GM18858 (cell line): ENCODE results near the gene MAB21L4.

Experiments used
- ATAC-seq: cut with Tn5 transposase; IDR thresholded peaks from one replicate; pipeline ENCODE4 v1.9.1; 2021; ENCODE audit not compliant: unreplicated experiment

Gene MAB21L4

DNA sequence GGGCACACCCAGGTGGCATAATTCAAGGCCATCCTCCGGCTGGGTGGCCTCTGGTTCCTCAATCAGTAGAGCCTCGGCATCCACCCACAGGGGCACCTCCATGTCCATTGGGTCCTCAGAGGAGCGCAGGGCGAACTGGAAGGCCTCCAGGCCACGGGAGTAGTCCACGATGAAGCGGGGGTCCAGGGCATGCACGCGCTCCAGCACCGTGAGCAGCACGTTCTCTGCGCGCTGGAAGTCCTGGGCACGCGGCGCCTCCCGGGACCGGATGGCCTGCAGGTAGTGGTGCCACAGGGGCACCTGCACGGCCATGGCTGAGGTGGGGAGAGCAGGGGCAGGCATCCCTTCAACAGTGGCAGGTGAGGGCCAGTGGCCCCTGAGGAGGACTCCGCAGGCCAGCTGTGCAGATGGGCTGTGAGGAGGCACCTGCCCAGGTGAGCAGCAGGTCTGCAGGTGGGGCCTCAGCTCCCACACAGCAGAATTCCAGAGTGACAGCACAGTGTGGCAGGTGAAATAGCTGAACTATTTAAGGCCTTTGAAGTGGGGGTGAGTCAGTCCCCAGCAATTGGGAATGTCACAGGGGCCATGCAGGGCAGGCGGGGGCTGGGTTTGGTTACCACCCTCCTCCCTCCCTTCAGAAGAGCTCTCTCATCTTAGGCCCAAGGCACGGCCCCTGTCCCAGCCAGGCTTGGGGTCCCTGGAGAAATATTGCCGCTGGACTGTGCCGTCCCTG lies at the start of gene MAB21L4:
MAB21L4 (minus strand) TSS at position 501 of the 733 bp plus-strand sequence; CDS start at position 342, 159 bp downstream.
- ATAC-seq = no peak

DNA sequence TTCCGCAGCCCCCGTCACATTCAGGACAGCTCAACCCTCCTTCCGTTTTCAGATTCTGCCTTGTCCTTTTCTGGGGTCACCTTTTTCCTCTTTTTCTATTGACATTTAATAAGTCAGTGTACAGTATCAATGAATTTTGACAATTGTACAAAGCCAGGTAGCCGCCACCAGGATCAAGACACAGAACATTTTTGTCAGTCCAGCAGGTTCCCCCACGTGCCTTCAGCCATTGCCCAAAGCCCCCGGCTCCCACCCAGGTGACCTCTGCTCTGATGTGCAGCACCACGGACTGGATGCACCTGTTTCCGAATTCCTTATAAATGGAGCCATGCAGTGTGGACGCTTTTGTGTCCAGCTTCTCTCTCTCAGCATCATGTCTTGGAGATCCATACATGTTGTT lies 40.1 kb upstream of the MAB21L4 start:
- ATAC-seq = no peak

DNA sequence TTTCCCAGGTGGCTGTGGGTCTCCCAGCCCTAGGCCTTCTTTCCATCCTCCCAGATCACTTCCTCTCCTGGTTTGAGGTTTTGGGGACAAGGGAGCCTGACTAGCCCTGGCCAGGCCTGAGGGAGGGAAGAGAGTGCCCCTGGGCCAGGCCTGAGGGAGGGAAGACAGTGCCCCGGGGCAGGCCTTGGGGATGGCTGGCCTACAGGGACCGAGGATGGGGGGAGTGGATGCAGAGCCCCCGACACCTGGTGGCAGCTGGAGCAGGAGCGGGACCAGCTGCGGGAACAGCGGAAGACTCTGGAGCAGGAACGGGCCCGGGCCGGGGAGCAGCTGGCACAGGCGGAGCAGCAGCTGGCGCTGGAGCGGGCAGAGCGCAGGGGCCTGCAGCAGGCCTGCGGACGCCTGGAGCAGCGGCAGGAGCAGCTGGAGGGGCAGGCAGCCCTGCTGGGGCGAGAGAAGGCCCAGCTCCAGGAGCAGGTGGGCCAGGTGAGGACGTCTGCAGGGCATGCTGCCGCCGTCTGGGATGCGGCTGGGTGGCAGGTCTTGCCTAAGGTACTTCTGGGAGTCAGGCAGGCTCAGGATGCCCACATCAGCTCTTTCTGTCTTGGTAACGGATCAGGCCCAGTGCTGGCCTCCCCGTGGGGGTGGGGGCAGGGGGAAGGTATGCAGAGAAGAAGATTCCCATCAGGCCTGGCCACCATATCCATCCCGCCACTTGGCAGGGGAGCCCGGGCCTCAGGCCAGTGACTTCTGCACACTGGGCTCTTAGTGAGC lies 39.3 kb upstream of the MAB21L4 start:
- ATAC-seq = no peak

DNA sequence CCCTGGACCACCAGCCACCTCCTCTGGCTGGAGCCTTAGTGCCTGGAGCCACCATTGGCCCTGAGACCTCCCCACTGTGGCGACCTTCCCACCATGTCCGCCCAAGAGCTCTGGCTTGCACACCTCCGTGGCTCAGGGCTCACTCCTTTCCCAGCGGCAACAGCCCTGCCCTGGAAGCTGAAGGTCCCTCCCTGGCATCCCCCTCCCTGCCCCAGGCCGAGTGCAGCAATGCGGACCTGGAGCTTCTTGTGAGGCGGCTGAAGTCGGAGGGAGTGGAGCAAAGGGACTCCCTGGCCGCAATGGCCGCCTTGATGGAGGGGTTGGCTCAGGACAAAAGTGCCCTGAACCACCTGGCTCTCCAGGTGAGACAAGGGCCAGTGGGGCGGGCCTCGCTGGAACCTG lies 38.7 kb upstream of the MAB21L4 start:
- ATAC-seq = no peak

DNA sequence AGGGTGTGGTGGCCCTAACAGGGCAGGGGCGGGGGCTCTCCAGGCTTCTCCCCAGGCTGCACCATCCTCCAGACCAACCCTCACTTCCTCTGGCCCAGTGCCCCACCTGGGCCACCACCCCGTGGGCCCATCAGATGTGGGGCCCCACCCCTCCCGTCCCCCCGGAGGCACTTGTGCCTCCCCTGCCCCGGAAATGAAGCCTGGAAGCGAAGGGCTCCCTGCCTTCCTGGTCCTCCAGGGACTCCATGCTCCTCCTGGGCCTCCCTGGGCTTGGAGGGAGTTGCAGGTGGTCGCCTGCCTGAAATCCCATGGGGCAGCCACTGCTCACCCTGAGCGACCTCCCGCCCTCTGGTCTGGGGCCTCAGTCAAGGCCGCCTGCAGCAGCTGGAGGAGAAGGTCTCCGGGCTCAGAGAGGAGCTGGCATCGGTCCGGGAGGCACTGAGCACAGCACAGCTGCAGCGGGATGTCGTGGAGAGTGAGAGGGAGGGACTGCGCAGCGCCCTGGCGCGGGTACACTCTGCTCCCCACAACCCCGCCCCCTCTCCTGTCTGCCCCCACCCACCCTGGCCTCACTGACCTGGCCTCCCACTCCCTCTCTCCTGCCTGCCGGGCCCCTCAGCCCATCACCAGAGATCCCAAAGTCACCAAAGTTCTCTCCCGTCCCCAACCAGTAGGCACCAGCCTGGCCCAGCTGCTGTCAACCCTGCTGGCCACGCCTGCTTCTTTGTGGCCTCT lies 38.2 kb upstream of the MAB21L4 start:
- ATAC-seq = no peak

DNA sequence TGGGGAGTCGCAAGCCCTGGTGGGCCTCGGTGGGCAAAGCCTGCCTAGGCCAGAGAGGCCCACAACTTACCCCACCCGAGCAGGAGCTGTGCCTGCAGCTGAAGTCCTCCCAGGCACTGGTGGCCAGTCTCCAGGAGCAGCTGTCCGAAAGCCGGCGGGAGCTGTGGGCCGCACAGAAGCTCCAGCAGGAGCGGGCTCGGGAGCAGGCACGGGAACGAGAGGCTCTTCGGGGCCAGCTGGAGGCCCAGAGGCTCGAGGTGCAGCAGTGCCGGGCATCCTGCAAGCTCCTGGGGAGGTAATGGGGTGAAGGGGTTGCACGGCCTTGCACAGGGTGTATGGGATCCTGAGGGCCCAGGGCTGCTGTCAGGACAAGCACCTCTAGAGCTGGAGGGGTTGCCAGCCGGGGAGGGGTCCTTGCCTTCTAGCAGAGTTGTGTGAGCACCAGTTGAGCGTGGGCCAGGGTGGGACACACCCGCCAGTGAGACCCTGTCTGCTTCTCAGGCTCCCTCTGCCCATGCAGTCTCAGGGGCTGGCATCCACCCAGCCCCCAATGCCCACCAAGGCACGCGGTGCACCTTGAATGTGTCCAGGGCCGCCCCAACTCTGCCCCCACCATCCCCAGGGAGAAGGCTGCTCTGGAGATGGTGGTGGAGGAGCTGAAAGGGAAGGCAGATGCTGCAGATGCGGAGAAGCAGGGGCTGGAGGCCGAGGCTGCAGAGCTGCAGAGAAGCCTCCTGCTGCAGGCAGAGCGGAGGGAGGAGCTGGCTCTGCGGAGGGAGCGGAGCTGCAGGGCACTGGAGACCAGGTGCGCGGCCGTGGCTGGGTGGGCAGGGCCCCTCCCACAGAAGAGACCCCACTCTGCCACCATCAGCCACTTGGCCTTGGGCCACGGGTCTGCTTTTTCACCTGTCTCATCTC lies 37.4 kb upstream of the MAB21L4 start:
- ATAC-seq = no peak

DNA sequence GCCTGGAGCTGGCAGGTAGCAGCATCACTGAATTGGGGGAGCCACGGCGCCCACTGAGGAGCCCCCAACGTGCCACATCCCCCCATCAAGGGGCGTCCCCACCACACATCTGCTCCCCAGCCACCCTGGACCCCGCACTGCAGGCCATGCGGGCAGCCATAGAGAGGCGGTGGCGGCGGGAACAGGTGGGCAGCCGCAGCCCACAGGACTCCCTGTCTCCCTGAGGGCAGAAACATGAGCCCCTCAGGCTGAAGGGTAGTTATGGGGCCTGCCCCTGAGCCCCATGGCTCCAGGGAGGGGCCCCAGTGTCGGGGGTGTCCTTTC lies 36.7 kb upstream of the MAB21L4 start:
- no peak for ATAC-seq

DNA sequence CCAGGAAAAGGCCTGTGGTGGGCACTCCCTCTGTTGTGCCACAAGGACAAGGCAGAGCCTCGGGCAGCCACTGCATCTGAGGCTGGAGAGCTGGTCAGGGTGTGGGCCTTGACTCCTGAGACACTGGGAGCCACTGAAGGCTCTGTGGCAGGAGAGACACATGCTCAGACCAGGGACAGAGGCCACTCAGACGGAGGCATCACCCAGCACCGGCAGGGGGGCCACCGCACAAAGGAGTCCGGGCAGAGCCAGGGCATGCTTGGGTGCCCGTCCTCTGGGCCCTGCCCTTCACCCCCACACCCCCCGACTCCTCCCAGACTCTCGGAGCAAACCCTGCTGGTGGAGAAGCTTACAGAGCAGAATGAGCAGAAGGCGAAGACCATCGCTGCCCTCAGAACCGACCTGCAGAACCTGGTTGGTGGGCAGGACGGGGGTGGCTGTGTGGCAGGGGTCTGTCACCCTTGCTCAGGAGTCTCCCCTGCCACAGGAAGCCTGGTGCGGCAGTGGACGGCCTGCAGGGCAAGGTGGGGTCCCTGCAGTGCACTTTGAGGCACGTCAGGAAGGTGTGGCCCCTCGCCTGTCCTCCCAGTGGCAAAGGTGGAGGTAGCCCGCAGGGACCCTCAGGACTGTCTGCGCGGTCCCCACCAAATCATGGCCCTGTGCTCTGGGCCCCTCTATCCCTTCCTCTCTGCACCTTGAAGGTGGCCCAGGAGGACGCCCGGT lies 36.2 kb upstream of the MAB21L4 start:
- no peak for ATAC-seq

DNA sequence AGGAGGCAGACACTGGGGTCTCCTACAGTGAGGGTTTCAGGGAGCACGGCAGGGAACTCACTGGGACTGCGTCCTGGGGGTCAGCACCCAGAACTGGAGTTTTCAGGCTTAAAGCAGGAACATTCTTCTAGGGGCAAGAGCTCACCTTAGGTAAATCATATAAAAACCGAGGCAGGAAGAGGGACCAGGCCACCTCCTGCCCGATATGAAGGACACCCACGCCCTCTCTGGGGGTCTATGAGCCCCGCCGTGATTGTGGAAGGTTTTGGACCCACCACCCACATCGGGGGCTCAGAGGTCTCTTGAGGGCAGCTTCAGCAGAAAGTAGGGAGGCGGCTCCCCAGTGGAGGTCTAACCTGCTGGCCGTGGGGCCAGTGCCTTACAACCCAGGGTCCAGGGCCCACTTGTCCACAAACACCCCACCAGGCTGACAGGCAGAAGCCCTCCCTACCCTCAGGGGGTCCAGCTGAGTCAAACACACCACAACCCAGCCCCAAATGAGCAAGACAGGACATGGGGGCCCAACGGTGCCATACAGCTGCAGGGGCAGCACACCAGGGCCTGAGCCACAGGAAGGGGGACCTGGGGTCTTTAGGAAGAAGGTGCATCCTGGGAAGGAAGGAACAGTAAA lies 35.5 kb upstream of the MAB21L4 start:
- ATAC-seq = no peak

DNA sequence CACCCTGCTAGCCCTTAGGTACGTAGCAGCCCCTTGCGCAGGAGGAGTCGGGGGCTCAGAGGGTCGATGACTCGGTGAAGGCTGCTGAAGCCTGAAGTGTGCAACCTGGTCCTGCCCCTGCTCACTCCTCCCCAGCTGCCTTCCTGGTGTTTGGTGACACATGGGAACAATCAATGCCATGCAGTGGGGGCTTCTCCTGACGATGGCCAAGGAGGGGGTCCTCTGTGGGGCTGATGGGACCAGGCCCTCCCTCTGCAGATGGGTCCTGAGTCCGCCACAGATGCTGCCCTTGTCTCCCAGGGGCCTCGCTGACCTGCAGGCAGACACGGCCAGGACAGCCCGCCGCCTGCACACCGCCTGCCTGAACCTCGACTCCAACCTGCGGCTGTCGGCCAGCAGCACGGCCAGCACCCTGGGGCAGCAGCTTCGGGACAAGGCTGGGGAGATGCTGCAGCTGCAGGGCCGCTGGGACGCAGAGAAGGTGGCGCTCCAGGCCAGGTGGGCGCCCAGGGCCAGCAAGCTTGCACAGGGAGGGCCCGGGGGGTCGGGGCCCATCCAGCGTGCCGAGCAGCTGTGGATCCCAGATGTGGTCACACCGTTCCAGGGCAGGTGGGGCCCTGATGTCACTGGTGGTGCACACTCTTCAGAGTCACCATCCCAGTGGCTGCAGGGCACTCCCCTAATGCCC lies 34.8 kb upstream of the MAB21L4 start:
- ATAC-seq = no peak

DNA sequence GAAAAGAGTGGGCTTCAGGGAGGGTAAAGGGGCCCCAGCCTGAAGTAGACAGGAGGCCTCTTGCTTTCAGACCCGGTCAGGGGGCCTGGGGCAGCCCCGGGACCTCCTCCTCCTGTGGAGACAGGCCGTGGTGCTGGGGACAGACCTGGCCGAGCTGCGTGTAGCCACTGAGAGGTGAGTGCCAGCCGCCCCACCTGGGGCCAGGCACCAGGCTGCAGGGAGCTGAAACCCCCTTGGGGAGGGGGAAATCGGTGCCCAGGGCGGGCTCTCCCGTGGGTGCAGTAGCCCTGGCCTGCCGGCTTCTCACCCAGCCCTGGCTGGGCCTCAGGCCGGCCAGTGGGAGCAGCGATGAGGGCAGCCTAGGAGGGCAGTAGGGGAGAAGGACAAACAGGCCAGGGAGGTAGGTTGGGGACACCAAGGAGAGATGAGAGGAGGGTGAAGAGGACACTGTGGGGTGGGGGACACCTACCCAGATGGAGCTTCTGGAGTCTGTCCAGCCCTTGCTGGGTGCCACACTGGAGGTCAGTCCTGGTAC lies 34.2 kb upstream of the MAB21L4 start:
- no peak for ATAC-seq

DNA sequence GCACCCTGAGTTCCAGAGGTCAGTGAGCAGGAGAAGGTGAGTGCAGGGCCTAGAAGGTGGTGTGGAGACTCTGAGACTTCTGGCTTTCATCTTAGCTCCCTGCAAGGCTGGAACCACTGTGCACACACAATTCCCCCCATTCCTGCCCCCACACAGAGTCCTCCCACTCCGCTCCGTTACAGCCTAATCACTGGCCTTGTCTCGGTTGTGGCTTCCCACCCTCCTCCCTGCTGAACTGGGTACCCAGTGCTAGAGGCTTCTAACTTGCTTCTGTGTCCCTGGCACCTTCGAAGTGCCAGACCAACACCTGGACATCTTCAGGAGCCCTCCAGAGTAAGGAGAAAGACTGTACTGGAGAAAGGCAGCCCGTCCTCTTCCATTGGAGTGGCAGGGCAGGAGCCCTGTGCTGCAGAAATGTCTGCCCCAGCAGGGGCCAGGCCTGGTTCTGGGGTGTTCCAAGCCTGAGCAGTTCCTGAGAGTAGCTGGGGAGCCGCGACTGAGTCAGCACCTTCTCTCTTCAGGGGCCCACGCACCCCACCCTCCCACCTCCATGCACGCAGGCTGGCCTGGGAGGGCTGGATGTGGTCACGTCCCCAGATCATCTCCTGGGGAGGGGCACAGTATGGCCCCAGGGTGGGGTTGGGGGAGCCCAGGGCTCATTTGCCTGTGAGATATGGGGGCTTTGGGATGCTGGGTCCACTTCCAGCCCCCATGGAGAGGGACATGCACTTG lies 33.6 kb upstream of the MAB21L4 start:
- no peak for ATAC-seq

DNA sequence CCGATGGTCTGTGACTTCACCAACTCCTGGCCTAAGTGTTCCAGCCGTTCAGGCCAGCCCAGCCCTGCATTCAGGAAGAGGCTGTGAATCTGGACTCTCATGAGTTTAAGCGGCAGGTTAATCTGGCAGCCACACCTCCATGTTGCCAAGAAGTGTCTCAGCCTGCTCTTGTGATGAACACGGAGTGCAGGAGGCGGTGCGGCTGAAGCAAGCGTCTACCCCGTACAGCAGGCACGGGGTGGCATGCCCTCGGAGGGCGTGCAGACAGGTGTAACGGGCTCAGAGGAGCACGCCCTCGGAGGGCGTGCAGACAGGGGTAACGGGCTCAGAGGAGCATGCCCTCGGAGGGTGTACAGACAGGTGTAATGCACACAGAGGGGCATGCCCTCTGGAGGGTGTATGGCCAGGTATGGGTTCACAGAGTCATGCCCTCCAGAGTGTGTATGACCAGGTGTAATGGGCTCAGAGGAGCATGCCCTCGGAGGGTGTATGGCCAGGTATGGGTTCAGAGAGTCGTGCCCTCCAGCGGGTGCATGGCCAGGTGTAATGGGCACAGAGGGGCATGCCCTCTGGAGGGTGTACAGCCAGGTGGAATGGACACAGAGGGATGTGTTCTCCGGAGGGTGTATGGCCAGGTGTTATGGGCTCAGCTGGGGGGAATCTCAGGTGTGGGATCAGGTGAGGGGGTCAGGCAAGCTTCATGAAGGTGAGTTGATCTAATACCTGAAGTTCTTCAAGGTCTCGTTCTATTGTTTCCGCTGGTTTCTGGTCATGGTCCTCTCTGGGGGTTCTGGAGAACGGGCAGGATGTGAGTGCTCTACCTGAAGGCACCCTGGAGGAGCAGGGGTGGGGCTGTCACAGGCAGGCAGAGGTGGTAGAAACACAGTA lies 32.8 kb upstream of the MAB21L4 start:
- ATAC-seq = no peak

DNA sequence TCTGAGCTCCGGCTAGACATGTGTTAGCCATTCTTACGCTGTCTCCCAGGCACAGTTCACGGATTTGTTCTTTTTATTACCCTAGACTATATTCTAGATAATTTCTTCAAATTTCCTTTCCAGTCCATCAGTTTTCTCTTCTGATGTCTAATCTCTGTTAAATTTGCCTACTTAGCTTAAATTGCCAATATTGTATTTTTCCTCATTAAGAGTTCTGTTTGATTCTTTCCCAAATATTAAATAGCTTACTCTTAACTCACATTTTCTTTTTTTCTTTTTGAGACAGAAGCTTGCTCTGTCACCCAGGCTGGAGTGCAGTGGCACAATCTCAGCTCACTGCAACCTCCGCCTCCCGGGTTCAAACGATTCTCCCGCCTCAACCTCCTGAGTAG lies 31.4 kb upstream of the MAB21L4 start:
- ATAC-seq = no peak

DNA sequence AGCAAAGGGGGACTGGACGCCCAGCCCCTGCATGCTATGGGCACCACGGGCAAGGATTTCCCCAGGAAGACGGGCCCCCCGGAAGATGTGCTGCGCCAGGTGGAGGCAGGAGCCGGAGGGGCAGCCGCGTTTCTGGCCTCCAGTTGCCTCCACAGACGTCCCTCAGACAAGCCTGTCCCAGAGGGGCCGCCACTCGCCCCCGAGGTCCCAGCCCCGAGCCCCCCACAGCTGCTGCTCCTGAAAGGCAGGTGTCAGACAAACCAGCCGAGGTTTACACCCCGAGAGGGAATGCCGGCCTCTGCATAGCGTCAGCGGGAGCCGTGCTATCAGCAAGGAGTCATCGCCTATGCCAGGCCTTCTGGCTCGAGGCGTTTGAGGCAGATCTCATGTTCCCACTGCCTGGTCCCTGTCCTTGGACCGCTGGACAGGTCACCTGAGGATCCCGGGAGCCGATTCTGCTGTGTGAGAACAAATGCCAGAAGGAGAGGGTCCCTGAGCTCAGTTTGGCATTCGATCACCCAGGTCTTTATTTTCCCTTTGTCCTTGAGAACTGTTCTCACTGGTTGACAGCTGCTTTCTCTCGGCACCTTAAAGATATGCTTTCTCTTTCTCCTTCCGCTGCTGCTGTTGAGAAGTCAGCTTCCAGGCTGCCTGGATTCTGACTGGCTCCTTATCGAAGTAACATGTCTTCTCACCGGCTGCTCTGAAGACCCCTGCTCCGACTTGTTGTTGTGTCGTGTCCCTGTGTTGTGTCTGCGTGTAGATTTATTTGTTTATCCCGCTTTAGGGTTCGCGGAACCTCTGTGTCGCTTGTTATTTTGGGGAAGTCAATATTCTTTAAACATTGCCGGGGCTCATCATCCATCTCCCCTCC lies 30.8 kb upstream of the MAB21L4 start:
- ATAC-seq = no peak
